HPDE6-E6E7 (cell line): ENCODE measurements around the gene AMD1.
"Not testable (repeated sequence)": the region's sequence is repeated elsewhere in the genome, so short reads cannot be mapped to it uniquely, and the experiment has no call there.

Source experiments
- DNase-seq: peaks from one replicate; pipeline ENCODE4 v3.0.0; 2011; ENCODE audit warnings: missing footprints; ENCODE audit errors: extremely low spot score

The AMD1 gene

GRCh38 chr6:110877569-110877968 lies 3.0 kb downstream of the AMD1 start:
- no peak for DNase-seq

DNA sequence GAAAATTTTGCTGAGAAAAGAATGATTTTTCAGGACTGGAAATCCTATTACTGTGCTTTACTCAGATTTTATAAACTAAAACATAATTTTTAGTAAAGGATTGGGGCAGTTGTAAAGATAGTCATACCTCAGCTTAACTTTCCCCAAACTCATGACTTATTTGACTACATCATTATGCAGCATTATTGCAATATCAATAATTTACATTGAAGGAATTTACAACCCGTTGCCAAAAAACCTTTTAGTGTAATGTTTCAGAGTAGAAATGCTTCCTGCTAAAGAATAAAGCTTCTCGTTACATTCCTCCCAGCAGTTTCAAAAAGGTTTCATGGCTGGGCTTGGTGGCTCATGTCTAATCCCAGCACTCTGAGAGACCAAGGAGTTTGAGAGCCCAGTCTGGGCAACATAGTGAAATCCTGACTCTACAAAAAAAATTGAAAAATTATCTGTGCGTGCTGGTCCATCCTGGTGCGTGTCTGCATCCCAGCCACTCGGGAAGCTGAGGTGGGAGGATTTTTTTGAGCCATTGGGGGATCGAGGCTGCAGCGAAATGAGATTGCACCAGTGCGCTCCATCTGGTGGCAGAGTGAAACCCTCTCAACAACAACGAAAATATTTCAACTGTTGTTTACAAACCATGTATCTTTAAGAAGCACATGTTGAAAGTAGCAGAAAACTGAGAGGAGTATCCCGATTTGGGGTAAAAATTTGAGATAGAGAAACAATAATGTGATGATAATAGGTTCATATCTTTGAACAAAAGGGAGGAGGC lies 4.4 kb downstream of the AMD1 start:
- no peak for DNase-seq

- no peak for DNase-seq
Measured at GRCh38 chr6:110880651-110881050, 6.1 kb downstream of the AMD1 start.

- no peak for DNase-seq
Measured at GRCh38 chr6:110881546-110882273, 7.1 kb downstream of the AMD1 start.

GRCh38 chr6:110882274-110882619 lies 7.7 kb downstream of the AMD1 start:
- DNase-seq, result no peak

DNA sequence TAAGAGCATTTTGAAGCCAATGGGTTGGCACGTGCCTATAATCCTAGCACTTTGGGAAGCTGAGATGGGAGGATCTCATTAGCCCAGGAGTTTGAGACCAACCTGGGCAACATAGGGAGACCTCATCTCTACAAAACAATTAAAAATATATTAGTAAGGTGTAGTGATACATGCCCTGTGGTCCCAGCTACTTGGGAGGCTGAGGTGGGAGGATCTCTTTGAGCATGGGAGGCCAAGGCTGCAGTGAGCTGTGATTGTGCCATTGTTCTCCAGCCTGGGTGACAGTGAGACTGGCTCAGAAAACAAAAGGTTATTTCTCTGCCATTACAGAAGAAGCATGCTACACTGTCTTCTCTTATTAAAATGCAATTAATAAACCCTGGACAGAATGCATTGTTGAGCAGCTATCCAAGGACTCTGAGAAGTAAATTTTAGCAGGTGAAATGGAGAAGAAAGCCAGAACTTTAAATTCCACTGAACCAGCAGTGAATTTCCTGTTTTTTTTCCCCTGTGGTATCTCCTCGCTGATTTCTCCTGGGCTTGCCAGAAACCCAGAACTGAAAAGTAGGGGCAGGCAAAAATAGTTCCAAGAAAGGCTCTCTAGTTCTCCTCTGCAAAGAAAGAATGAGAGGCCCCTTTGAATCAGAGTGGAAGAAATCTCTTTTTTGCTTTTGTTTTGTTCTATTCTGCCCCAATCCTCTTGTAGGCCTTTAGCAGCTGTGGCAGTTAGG lies 8.4 kb downstream of the AMD1 start:
- DNase-seq, result no peak

GRCh38 chr6:110884321-110884720 lies 9.7 kb downstream of the AMD1 start:
- no peak for DNase-seq

DNA sequence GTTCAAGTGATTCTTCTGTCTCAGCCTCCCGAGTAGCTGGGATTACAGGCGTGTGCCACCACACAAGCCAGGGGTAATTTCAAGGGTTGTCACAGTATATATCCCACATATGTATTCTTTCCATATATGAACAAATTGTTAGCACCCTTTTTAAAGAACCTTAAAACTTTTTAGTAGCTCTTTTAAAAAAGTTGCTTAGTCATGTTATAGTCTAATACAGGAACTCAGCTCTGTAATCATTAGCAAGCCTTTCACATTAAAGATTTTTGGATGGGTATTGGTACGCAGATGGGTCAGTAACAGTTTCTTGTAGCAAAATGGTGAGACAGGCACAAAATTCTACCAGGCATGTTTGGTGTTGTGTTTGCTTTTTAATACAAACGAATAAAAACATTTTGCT lies 10.9 kb downstream of the AMD1 start:
- DNase-seq, result no peak

DNA sequence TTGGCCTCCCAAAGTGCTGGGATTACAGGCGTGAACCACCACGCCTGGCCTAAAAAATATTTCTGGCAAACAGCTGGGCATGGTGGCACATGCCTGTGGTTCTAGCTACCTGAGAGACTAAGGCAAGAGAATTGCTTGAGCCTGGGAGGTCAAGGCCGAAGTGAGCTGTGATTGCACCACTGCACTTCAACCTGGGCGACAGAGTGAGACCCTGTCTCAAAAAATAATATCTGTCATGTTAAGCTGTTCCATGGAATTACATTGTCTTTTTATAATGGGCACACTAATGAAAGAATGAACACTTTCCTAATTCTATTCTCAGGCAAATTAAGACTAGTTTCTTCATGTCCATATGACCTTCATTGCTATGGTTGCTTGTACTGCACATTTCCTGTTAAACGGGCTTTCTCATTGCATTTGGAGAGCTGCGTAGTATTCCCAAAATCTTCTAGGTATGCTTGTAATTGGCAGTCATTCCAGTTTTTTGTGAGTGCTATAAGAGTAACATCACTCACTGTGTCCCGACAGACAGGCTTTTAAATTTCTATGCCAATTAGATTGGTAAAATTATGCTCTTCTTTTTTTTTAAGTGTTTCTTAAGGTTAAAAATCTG lies 12.1 kb downstream of the AMD1 start:
- no peak for DNase-seq

DNA sequence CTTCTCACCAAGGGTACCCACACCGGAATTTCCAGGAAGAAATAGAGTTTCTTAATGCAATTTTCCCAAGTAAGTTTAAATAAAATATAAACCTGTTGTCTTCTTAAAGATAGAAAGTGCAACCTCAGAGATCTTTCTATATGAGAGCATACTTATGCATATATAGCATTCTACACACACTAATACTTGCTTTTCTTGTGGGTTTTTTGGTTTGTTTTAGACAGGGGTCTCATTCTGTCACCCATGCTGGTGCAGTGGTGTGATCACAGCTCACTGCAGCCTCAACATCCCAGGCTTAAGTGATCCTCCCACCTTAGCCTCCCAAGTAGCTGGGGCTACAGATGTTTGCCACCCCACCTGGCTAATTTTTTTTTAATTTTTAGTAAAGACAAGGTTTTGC lies 15.7 kb downstream of the AMD1 start:
- DNase-seq, result no peak

DNA sequence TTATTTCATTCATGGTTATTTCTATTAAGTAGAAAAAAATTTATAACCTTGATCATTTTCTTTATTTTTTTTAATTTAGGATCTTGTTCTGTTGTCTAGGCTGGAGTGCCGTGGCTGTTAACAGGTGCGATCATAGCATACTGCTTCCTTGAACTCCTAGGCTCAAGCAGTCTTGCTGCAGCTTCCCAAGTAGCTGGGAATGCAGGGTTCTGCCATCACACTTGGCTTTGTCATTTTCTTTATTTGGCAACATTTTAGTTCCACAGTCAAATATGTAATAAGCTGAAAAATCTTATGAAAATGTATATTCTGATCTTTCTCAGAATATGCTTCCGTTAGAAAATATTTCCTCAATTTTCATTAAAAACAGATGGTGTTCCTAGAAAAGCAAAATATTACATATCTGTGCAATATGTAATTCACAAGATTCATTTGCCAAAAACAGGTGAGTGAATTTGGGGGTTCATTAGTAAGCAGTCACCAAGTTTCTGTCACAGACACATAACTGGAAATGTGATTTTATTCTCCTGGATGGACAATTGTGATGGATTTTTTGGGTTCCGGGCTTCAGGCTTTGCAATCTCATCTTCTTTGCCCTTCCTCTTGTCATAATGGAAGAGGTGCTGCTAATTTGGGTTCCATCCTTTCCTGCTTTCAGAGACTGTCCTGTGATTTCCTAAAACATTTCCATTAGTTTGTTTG lies 21.5 kb downstream of the AMD1 start:
- no peak for DNase-seq

- no peak for DNase-seq
Measured at GRCh38 chr6:110897433-110897832, 22.8 kb downstream of the AMD1 start.

DNA sequence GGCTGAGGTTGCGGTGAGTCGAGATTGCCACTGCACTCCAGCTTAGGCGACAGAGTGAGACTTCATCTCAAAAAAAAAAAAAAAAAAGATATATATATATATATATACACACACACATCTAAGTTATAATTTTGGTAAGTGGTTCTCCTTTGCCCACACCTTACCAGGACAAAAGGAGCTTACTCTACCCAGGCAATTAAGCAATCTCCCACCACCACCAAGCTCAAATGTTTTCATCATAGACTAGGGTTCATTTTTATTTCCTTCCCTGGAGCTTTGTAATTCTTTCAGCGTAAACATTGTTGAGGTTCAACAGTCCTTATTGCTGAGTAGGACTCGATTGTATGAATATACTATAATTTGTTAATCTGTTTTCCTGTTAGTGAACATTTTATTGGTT lies 23.5 kb downstream of the AMD1 start:
- DNase-seq, result no peak

DNA sequence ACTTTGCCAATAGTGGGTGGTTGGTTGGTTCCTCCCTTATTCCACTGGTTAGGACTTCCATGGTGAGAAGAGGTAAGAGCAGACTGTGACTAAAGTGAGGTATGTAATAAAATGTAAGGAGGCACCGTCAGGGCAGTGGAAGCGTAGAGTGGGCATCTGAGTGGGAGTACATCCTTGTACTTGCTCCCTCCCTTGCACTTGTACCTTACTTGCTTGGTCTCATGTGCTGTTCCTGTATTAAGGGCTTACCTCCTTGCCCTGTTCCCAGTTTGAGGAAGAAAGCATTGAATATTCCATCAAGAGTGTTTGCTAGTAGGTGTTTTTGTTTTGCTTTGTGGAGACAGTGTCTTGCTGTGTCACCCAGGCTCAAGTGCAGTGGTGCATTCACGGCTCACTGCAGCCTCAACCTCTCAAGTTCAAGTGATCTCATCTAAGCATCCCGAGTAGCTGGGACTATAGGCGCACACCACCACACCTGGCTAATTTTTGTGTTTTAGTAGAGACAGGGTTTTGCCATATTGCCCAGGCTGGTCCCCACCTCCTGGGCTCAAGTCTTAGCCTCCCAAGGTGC lies 25.5 kb downstream of the AMD1 start:
- no peak for DNase-seq

- DNase-seq, result not testable (repeated sequence)
Measured at GRCh38 chr6:110901601-110902000, 27.0 kb downstream of the AMD1 start.

GRCh38 chr6:110902091-110902490 lies 27.5 kb downstream of the AMD1 start:
- no peak for DNase-seq

DNA sequence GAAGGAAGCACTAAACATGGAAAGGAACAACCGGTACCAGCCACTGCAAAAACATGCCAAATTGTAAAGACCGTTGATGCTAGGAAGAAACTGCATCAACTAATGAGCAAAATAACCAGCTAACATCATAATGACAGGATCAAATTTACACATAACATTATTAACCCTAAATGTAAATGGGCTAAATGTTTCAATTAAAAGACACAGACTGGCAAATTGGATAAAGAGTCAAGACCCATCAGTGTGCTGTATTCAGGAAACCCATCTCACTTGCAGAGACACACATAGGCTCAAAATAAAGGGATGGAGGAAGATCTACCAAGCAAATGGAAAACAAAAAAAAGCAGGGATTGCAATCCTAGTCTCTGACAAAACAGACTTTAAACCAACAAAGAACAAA lies 31.7 kb downstream of the AMD1 start:
- DNase-seq, result not testable (repeated sequence)

GRCh38 chr6:110930781-110931180 lies 56.2 kb downstream of the AMD1 start:
- no peak for DNase-seq

DNA sequence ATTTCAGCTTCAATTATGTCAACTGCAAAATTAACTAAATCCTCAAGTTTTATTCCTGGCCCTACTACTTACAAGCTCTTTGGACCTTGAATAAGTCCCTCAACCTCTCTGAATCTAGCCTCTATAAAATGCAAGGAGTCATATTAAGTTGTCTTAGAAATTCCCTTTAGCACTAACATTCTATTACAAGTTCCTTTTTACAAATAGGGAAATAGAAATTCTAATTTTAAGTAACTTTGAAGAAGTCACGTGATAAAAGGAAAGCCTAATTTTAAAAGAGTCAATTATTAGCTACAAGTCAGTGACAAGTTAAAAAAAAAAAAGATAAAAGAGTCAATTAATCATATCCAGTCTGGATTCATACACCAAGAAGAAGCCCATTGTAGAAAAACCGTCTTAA lies 59.3 kb downstream of the AMD1 start:
- no peak for DNase-seq

DNA sequence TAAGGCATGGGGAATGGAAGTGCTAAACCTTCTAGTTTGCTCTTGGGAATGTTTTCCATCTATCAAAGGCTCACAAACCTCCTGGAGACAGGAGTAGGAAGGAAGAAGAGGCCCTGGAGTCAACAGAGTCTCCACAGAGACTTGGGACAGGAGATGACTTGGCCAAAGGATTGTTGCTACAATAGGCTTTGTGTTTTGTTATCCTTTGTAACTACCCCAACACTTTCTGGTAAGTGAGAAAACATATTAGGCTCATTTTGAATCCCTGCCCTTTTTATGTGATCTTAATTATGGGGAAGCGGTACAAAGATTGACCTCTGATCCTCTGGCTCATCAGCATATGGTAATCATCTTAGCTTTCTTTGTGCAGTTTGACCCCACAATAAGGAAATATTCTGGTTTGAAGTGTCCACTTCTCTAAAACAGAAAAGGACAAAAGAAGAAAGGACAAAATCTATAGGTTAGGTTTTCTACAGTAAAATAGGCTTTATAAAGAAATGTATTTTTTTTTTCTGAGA lies 59.9 kb downstream of the AMD1 start:
- DNase-seq, result no peak

GRCh38 chr6:110935171-110935570 lies 60.6 kb downstream of the AMD1 start:
- no peak for DNase-seq
